PFSK-1 (cell line): ENCODE results near the gene TSPAN5.

Experiments
- POLR2AphosphoS5 ChIP-seq: IDR thresholded peaks from 2 replicates; pipeline ENCODE4 v1.6.1; 2012; ENCODE audit warnings: low read depth, mild to moderate bottlenecking, control low read depth, low read length, moderate library complexity
- REST ChIP-seq, 2 experiments: IDR thresholded peaks; 2 replicates each; pipeline versions ENCODE4 v1.6.1 to v1.8.0; 2011 to 2012; ENCODE audit warnings: low read depth in 2 of 2, low read length in 2 of 2, control low read depth in 1 of 2, inconsistent platforms in 1 of 2, mild to moderate bottlenecking in 1 of 2, moderate library complexity in 1 of 2; ENCODE audit not compliant: insufficient read depth in 1 of 2
- SIN3A ChIP-seq: IDR thresholded peaks from 2 replicates; pipeline ENCODE4 v1.6.1; 2012; ENCODE audit warnings: mild to moderate bottlenecking, low read length, moderate library complexity, borderline replicate concordance; ENCODE audit not compliant: insufficient read depth
- TAF1 ChIP-seq: IDR thresholded peaks from 2 replicates; pipeline ENCODE4 v1.6.1; 2012; ENCODE audit warnings: low read length, control low read depth, borderline replicate concordance; ENCODE audit not compliant: insufficient read depth

GRCh38 chr4:98617358-98618047 lies 40.9 kb downstream of the TSPAN5 start:
- no peak for TF ChIP-seq TAF1
- no peak for TF ChIP-seq POLR2AphosphoS5
- TF ChIP-seq SIN3A, result no peak
- no peak for TF ChIP-seq REST (IDR thresholded peaks at IDR 0.05; ENCODE audit: insufficient read depth in 1 of 2, low read depth in 2 of 2, low read length in 2 of 2)
